Measurements from ENCODE around the gene SMIM5. TPM values are rescaled to one million over a fixed set of nuclear protein-coding genes. Genes with fewer than 3 reads are reported as not detected.

Gene SMIM5
- total RNA-seq, 1 donor from 2014 or later = 0.16 TPM

- no peak for DNase-seq (ENCODE audit: low spot score)
- Mint-ChIP-seq H3K4me1 (ENCODE audit: low read depth) (no peaks in the 10 kb centered on the region), H3K27me3 (ENCODE audit: low read depth) (no peaks in the 10 kb centered on the region), H3K9me3 (no peaks in the 10 kb centered on the region), H3K36me3 (ENCODE audit: low read depth) (no peaks in the 10 kb centered on the region), H3K4me3 (ENCODE audit: low read depth) (no peak overlapping the region), H3K27ac (no peak overlapping the region)
- intact Hi-C loops (cut with micrococcal nuclease) = no loop called here
Measured at GRCh38 chr17:75611851-75612429, 21.3 kb upstream of the SMIM5 start.

GRCh38 chr17:75612906-75613626 lies 20.2 kb upstream of the SMIM5 start:
- Mint-ChIP-seq H3K27ac (no peak overlapping the region), H3K36me3 (ENCODE audit: low read depth) (no peaks in the 10 kb centered on the region), H3K27me3 (ENCODE audit: low read depth) (no peaks in the 10 kb centered on the region), H3K9me3 (no peaks in the 10 kb centered on the region), H3K4me3 (ENCODE audit: low read depth) (no peak overlapping the region), H3K4me1 (ENCODE audit: low read depth) (no peaks in the 10 kb centered on the region)
- intact Hi-C loops (cut with micrococcal nuclease) = no loop called here
- DNase-seq (ENCODE audit: low spot score) = no peak

GRCh38 chr17:75614006-75614405 lies 19.2 kb upstream of the SMIM5 start:
- Mint-ChIP-seq H3K4me1 (ENCODE audit: low read depth) (no peaks in the 10 kb centered on the region), H3K36me3 (ENCODE audit: low read depth) (no peaks in the 10 kb centered on the region), H3K27me3 (ENCODE audit: low read depth) (no peaks in the 10 kb centered on the region), H3K9me3 (no peaks in the 10 kb centered on the region), H3K4me3 (ENCODE audit: low read depth) (no peak overlapping the region), H3K27ac (no peak overlapping the region)
- DNase-seq (ENCODE audit: low spot score) = no peak
- intact Hi-C loops (cut with micrococcal nuclease) = no loop called here

GRCh38 chr17:75614556-75615270 lies 18.5 kb upstream of the SMIM5 start:
- H3K36me3 Mint-ChIP-seq (ENCODE audit: low read depth) = no peaks in the 10 kb centered on the region
- no peaks in the 10 kb centered on the region for H3K9me3 Mint-ChIP-seq
- no peak for DNase-seq (ENCODE audit: low spot score)
- no peaks in the 10 kb centered on the region for H3K27me3 Mint-ChIP-seq (ENCODE audit: low read depth)
- H3K4me1 Mint-ChIP-seq (ENCODE audit: low read depth) = no peaks in the 10 kb centered on the region
- H3K4me3 Mint-ChIP-seq (ENCODE audit: low read depth) = no peak overlapping the region
- intact Hi-C loops (cut with micrococcal nuclease) = no loop called here
- H3K27ac Mint-ChIP-seq = no peak overlapping the region

DNA sequence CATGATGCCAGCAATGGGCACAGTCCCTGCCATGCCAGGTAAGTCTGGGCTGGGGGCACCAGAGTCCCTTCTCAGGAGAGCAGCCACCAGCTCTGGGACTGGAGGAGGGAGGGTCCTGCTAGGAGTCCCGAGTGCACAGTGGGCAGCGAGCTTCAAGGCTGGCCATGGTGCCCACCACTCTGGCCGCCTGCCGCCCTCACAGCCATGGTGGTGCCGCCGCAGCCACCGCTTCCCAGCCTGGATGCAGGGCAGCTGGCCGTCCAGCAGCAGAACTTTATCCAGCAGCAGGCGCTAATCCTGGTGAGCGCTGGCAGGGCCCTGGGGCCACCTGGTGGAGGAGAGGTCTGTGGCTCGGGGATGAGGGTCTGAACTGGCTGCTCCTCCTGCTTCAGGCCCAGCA lies 17.9 kb upstream of the SMIM5 start:
- Mint-ChIP-seq H3K27me3 (ENCODE audit: low read depth) (no peaks in the 10 kb centered on the region), H3K4me1 (ENCODE audit: low read depth) (no peaks in the 10 kb centered on the region), H3K36me3 (ENCODE audit: low read depth) (no peaks in the 10 kb centered on the region), H3K9me3 (no peaks in the 10 kb centered on the region), H3K4me3 (ENCODE audit: low read depth) (no peak overlapping the region), H3K27ac (no peak overlapping the region)
- intact Hi-C loops (cut with micrococcal nuclease) = no loop called here
- no peak for DNase-seq (ENCODE audit: low spot score)

DNA sequence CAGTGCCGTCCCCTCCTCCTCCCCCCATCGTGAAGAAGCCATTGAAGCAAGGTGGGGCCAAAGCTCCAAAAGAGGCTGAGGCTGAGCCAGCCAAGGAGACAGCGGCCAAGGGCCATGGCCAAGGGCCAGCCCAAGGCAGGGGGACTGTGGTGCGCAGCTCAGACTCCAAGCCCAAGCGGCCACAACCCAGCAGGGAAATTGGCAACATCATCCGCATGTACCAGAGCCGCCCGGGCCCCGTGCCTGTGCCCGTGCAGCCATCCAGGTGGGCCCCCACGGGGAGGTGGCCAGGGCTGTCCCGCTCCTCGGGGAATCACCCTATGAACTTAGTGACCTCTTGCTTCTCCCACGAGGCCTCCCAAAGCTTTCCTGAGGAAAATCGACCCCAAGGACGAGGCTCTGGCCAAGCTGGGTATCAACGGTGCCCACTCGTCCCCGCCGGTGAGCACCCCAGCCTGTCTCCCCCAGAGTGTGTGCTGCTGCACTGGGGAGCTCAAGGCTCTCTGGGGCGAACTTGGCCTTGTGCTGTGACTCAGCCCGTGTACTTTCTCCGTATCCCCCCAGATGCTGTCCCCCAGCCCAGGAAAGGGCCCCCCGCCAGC lies 16.6 kb upstream of the SMIM5 start:
- no peaks in the 10 kb centered on the region for H3K36me3 Mint-ChIP-seq (ENCODE audit: low read depth)
- intact Hi-C loops (cut with micrococcal nuclease) = no loop called here
- H3K4me1 Mint-ChIP-seq (ENCODE audit: low read depth) = no peaks in the 10 kb centered on the region
- H3K27me3 Mint-ChIP-seq (ENCODE audit: low read depth) = no peaks in the 10 kb centered on the region
- no peak overlapping the region for H3K27ac Mint-ChIP-seq
- DNase-seq (ENCODE audit: low spot score) = no peak
- no peaks in the 10 kb centered on the region for H3K9me3 Mint-ChIP-seq
- H3K4me3 Mint-ChIP-seq (ENCODE audit: low read depth) = no peak overlapping the region

DNA sequence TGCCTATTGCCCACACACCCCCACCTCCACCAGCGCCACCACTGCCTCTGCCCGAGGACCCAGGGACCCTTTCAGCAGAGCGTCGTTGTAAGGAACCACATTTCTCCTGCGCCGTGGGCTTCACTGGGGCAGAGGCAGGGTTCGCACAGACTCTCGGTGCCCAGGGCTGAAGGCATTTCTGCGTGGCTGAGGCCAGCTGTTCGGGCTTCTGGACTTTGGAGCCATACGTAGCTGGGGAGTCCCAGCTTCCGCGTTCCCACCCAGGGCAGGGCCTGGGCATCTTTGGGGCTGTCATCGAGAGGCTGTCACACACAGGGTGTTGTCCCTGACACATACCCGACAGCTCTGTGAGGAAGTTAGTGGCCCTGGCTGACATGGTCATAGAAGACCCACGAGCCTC lies 16.0 kb upstream of the SMIM5 start:
- Mint-ChIP-seq H3K27me3 (ENCODE audit: low read depth) (no peaks in the 10 kb centered on the region), H3K4me1 (ENCODE audit: low read depth) (no peaks in the 10 kb centered on the region)

DNA sequence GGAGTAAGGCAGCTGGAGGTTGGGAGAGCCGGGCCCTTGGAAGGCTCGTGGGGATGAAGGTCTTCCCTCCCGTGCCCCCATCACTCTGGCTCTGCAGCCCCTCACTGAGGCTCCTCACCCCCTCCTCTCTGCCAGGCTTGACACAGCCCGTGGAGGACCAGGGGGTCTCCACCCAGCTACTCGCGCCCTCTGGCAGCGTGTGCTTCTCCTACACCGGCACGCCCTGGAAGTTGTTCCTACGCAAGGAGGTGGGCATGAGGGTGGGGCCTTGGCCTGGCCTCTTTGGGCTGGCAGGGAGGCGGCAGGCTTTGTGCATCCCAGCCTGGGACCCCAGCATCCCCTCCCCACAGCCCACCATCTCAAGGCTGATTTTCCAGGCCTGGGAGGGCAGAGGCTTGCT lies 15.6 kb upstream of the SMIM5 start:
- H3K36me3 Mint-ChIP-seq (ENCODE audit: low read depth) = no peaks in the 10 kb centered on the region
- intact Hi-C loops (cut with micrococcal nuclease) = no loop called here
- H3K4me1 Mint-ChIP-seq (ENCODE audit: low read depth) = no peaks in the 10 kb centered on the region
- H3K4me3 Mint-ChIP-seq (ENCODE audit: low read depth) = no peak overlapping the region
- no peaks in the 10 kb centered on the region for H3K27me3 Mint-ChIP-seq (ENCODE audit: low read depth)
- no peak for DNase-seq (ENCODE audit: low spot score)
- no peak overlapping the region for H3K27ac Mint-ChIP-seq
- H3K9me3 Mint-ChIP-seq = no peaks in the 10 kb centered on the region

More for the DNA sequence above, 16.0 kb upstream of the SMIM5 start:
- no peak for DNase-seq (ENCODE audit: low spot score)
- intact Hi-C loops (cut with micrococcal nuclease) = no loop called here
- H3K4me3 Mint-ChIP-seq (ENCODE audit: low read depth) = no peak overlapping the region
- no peaks in the 10 kb centered on the region for H3K36me3 Mint-ChIP-seq (ENCODE audit: low read depth)
- H3K9me3 Mint-ChIP-seq = no peaks in the 10 kb centered on the region
- H3K27ac Mint-ChIP-seq = no peak overlapping the region

DNA sequence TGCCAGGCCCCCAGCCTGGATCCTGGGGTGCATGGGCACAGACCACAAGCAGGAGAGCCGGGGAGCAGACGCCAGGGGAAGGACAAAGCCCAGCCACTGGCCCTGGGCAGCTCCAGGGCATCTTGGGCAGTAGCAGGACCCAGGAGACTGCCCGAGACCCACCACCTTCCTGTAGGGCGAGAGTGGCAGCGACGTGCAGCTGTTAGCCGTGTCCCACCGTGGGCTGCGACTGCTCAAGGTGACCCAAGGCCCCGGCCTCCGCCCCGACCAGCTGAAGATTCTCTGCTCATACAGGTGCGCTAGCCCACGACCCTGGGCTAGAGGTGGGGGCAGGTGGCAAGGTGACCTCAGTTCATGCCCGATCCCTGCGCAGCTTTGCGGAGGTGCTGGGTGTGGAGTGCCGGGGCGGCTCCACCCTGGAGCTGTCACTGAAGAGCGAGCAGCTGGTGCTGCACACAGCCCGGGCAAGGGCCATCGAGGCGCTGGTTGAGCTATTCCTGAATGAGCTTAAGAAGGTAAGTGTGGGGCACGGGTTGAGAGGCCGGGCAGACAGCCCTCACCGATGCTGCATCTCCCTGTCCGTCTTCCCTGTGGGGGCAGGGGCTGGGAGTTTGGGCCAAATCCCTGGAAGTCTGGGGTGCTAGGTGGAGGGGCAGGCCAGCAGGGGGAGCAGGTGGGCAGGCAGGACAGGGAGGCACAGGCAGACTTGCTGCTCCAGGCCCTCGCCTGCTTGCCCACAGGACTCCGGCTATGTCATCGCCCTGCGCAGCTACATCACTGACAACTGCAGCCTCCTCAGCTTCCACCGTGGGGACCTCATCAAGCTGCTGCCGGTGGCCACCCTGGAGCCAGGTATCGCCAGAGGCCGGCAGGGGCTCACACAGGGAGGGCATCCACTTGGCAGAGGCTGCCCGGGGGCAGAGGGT lies 13.5 kb upstream of the SMIM5 start:
- no peaks in the 10 kb centered on the region for H3K36me3 Mint-ChIP-seq (ENCODE audit: low read depth)
- no peak for DNase-seq (ENCODE audit: low spot score)
- H3K4me1 Mint-ChIP-seq (ENCODE audit: low read depth) = no peaks in the 10 kb centered on the region
- H3K4me3 Mint-ChIP-seq (ENCODE audit: low read depth) = no peak overlapping the region
- H3K9me3 Mint-ChIP-seq = no peaks in the 10 kb centered on the region
- no peaks in the 10 kb centered on the region for H3K27me3 Mint-ChIP-seq (ENCODE audit: low read depth)
- intact Hi-C loops (cut with micrococcal nuclease) = no loop called here
- no peak overlapping the region for H3K27ac Mint-ChIP-seq

- DNase-seq (ENCODE audit: low spot score) = no peak
- Mint-ChIP-seq H3K4me3 (ENCODE audit: low read depth) (no peak overlapping the region), H3K9me3 (no peaks in the 10 kb centered on the region), H3K27ac (no peak overlapping the region), H3K4me1 (ENCODE audit: low read depth) (no peaks in the 10 kb centered on the region), H3K27me3 (ENCODE audit: low read depth) (no peaks in the 10 kb centered on the region), H3K36me3 (ENCODE audit: low read depth) (no peaks in the 10 kb centered on the region)
- intact Hi-C loops (cut with micrococcal nuclease) = no loop called here
Measured at GRCh38 chr17:75621489-75621888, 11.7 kb upstream of the SMIM5 start.

DNA sequence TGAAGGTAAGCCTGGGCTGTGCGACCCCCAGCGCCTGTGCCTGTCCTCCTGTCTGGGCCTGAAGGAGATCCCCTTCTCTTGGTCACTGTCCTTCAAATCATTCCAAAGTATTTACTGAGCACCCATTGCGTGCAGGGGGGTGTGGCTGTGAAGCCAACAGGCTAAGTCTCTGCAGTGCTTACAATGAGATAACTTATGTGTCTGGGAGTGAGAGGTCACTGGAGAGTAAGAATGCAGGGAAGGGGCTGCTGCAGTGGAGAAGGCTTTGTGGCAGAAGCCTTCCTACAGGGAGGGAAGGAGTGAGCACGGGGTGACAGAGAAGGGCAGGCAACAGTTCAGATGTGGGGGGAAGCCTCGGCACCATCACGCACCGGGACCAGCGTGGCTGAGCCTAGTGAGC lies 11.2 kb upstream of the SMIM5 start:
- H3K36me3 Mint-ChIP-seq (ENCODE audit: low read depth) = no peaks in the 10 kb centered on the region
- H3K4me1 Mint-ChIP-seq (ENCODE audit: low read depth) = no peaks in the 10 kb centered on the region
- no peak for DNase-seq (ENCODE audit: low spot score)
- intact Hi-C loops (cut with micrococcal nuclease) = no loop called here
- no peaks in the 10 kb centered on the region for H3K9me3 Mint-ChIP-seq
- H3K27me3 Mint-ChIP-seq (ENCODE audit: low read depth) = no peaks in the 10 kb centered on the region
- H3K4me3 Mint-ChIP-seq (ENCODE audit: low read depth) = no peak overlapping the region
- no peak overlapping the region for H3K27ac Mint-ChIP-seq

DNA sequence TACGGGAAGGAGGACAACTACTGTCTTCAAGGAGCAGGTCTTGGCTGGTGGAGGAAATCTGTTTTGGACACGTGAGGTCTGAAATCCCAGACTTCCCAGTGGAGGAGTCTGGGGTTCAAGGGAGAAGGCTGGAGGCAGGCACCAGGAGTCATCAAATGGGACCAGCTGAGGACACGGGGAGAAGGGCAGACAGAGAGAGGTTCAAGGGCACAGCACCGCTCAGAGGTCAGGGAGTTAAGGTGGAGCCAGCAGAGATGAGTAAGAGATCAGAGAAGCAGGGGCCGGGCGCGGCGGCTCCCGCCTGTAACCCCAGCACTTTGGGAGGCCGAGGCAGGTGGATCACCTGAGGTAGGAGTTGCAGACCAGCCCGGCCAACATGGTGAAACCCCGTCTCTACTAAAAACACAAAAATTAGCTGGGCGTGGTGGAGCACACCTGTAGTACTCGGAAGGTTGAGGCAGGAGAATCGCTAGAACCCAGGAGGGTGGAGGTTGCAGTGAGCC lies 10.4 kb upstream of the SMIM5 start:
- H3K4me1 Mint-ChIP-seq (ENCODE audit: low read depth) = no peaks in the 10 kb centered on the region
- no peaks in the 10 kb centered on the region for H3K27me3 Mint-ChIP-seq (ENCODE audit: low read depth)
- no peak overlapping the region for H3K27ac Mint-ChIP-seq
- no peaks in the 10 kb centered on the region for H3K36me3 Mint-ChIP-seq (ENCODE audit: low read depth)
- H3K4me3 Mint-ChIP-seq (ENCODE audit: low read depth) = no peak overlapping the region
- intact Hi-C loops (cut with micrococcal nuclease) = no loop called here
- DNase-seq (ENCODE audit: low spot score) = no peak
- H3K9me3 Mint-ChIP-seq = no peaks in the 10 kb centered on the region

All from activated T-helper 2 cell treated with anti-CD3 and anti-CD28 coated beads, Interferon-gamma antibody, Interleukin-2, Interleukin-4, amounts not matched to agents 10 μg/mL and 5 μg/mL and 100 μg/mL, durations not matched to agents 14 hours and 24 hours and 36 hours (primary cell).